Measurements from ENCODE around the gene ZBTB32.
A peak's percentile ranks its signal among the peaks of the same experiment; 100 is the strongest.

Gene ZBTB32

GRCh38 chr19:35696835-35697234, 7.5 kb upstream of the ZBTB32 start:
- no peak for DNase-seq

- DNase-seq = peak; percentile 74 to 87 (median 80)
Observed at GRCh38 chr19:35702223-35703012, 1.9 kb upstream of the ZBTB32 start.

GRCh38 chr19:35703343-35703742, 1.0 kb upstream of the ZBTB32 start:
- no peak for DNase-seq

DNA sequence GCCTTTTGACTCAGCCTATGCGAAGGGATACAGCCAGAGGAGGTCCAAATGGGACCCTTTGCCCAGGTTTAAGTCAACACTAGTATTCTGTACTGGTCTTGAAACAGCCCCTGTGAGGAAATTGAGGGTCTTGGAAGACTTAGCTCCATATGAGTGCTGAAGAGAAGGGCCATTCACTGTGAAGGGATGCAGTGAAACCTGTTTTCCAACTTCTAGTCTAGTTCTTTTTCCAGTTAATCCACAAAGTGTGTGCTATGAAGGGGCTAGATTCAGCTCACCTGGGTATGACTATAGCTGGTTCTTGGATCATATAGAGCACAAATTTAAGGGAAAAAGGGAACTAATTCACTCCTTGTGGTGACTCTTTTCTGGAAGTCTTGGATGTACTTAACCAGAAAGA, 4.0 kb downstream of the ZBTB32 start:
- no peak for DNase-seq

DNA sequence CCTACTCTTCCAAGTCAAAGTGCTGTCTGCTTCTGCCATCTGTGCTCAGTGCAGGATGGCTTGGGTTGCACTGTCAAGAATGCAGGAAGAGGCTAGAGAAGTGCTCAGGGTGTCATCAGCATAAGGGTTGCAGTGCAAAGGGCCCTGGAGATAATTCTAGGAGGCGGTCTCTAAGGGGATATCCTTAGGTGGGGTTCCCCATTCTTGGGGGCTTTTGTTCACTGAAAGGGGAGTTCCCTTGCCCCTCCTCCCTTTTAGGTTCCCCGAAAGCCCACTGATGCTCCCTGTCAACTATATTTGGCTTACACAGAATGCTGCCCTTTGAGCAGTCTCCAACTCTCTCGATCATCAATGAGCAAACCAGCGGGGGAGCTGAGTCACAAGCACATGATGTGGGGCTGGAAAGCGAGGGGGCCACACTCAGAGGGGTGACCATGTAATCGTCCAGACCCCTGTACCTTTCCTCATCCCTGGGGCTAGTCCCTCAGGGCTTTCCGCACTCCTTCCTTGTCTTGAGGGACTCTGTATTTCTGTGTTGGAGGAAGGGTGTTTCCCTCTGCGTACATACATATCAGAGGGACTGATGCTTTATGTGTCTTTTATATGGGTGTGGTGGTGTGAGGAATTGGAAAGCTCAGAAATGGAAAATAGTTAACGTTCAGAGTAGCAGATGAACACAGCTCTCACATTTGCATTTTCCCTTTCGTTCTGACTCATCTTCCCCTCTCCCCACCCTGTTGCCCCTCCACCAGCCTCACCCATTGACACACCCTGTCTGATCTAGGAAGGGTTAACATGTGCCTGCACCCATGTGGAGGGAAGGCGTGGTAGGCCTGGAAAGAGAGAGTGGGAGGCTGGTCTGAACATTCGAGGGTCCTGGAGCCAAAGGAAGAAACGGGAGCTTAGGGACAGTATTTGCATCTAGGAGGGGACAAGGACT, 6.7 kb downstream of the ZBTB32 start:
- DNase-seq = no peak

DNA sequence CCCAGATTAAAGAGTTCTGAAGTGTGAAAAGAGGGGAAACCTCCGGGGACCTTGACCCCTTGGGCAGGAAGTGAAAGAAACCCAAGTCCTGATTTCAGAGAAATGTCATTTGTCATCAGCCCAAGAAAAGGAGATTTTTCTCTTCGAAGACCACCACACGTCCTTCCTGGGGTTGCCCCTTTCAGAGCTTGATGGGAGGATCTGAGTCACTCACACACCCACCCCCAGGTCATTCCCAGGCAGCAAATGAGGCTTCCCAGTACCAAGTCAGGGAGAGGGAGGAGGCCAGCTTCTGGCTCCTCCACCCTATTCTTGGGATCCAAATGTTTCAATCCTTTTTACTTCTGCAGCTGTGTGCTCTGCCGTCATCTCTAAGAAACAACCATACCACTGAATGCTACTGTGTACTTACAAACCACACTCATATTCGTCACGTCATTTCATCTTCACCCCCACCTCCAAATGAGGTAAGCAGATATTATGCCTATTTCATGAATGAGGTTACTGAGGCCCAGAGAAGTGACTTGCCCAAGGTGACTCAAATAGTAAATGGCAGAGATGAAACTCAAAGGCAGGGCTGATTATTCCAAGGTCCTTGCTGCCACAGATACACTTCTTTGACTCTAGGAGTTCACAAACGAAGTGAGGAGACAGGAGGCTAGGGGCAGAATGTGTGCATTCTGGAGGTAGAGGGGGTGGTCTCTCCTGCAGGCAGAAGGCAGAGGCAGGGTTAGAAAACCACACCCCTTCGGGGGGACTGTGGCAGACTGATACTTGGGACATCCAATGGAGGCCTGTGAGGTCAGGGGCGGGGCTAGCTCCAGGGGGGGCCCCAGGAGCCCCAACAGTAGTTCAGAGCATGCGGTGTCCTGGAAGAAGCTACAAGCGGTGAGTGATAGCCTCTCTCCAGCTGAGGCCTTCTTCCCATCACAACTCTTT, 8.5 kb downstream of the ZBTB32 start:
- peak in 2 of 4 experiments; percentile 12 to 18 for DNase-seq

DNA sequence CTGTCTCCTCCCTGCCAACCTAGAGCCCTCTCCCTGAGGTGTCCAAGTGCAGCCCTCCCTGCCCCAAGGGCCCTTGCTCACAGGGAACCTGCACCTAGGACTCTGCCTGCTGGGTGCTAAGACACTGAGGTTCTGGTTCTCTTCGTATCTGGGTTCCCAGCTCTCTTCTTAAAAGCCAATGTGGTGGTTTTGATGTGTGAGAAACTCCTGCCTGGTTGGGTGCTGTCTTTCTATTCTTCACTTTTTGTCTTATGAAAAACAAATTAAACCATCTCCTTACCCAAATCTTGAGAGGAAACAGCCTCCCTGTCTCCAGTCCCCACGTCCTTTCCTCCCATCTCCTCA, 9.1 kb downstream of the ZBTB32 start:
- no peak for DNase-seq

DNA sequence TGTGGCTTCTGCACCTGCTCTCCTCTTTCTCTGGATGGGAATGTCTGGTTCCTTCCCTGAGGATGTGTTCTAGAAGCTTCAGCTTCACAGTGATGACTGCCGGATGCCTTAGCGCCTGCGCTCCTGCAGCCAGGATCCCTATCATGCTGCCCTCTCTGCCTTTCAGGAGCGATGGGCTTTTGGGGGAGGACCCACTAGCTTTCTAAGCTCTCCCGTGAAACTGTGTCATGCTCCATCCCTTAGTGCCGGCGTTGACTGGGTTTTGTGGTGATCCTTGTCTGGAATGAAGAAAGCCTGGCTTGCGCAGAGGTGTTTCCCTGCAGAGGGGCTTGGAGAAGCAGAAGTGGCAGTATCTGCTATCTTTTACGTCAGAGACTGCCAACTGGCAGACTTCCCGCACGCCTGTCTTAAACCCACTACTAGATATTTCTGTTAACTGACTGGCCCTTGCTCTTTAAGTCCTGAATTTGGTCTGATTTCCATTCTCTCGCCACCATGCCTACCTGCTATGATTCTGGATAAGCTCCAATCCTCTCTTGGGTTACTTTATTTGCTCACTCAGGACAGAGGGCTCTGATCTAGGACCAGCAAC, 9.6 kb downstream of the ZBTB32 start:
- no peak for DNase-seq

- DNase-seq = no peak
Observed at GRCh38 chr19:35714601-35715354, 10.4 kb downstream of the ZBTB32 start.

GRCh38 chr19:35715355-35715809, 11.0 kb downstream of the ZBTB32 start:
- DNase-seq = no peak

GRCh38 chr19:35715981-35716800, 11.8 kb downstream of the ZBTB32 start:
- DNase-seq = no peak

GRCh38 chr19:35716801-35717664, 12.7 kb downstream of the ZBTB32 start:
- DNase-seq = peak; percentile 83 to 95 (median 91)

GRCh38 chr19:35717665-35718344, 13.4 kb downstream of the ZBTB32 start, which contains the start of gene KMT2B:
KMT2B (plus strand) TSS chr19:35718003; CDS start chr19:35718019, 16 bp downstream.
- DNase-seq = peak in 1 of 4 experiments; percentile 82

GRCh38 chr19:35718345-35719041, 14.1 kb downstream of the ZBTB32 start:
- peak in 3 of 4 experiments; percentile 35 to 39 (median 37) for DNase-seq

- no peak for DNase-seq
Observed at GRCh38 chr19:35719402-35720162, 15.2 kb downstream of the ZBTB32 start.

GRCh38 chr19:35720163-35720524, 15.8 kb downstream of the ZBTB32 start:
- DNase-seq = no peak

- DNase-seq = no peak
Observed at GRCh38 chr19:35720648-35721047, 16.3 kb downstream of the ZBTB32 start.

Data from activated naive CD4-positive, alpha-beta T cell (primary cell).